Neural cell (in vitro differentiated cells): ENCODE data around the gene HNRNPA2B1. TPM values are rescaled to one million over a fixed set of nuclear protein-coding genes. Genes with fewer than 3 reads are reported as not detected.
A peak's percentile ranks its signal among the peaks of the same experiment; 100 is the strongest.
"Not testable (repeated sequence)": the region's sequence is repeated elsewhere in the genome, so short reads cannot be mapped to it uniquely, and the experiment has no call there.

Source experiments
- H2AFZ ChIP-seq: fragments of 200-600, 300-800 bp; sonication (generic), shearing (Covaris generic); 2 replicates; pipeline ENCODE4 v1.6.0; 2014; ENCODE audit warnings: low read depth, mild to moderate bottlenecking, antibody characterized with exemption, low read length, moderate library complexity
- H3F3A ChIP-seq: fragments of 200-600 bp; shearing (Covaris generic); 2 replicates; pipeline ENCODE4 v1.6.1; 2016; ENCODE audit warnings: mild to moderate bottlenecking, moderate library complexity, mixed read lengths, antibody characterized with exemption, low read length; ENCODE audit not compliant: insufficient read depth, poor library complexity, severe bottlenecking
- H3K27ac ChIP-seq: fragments of 200-600, 300-800 bp; sonication (generic), shearing (Covaris generic); 2 replicates; pipeline ENCODE4 v1.5.1; 2014; ENCODE audit warnings: mild to moderate bottlenecking, low read length, moderate library complexity
- H3K27me3 ChIP-seq: fragments of 300-800, 200-600 bp; sonication (generic), shearing (Covaris generic); 2 replicates; pipeline ENCODE4 v1.6.0; 2014; ENCODE audit warnings: mild to moderate bottlenecking, low read depth, low read length, moderate library complexity; ENCODE audit not compliant: insufficient read depth
- H3K36me3 ChIP-seq: fragments of 300-800, 200-600 bp; sonication (generic), shearing (Covaris generic); 2 replicates; pipeline ENCODE4 v1.5.1; 2014; ENCODE audit warnings: mild to moderate bottlenecking, antibody characterized with exemption, low read length, moderate library complexity; ENCODE audit not compliant: insufficient read depth
- H3K4me2 ChIP-seq: fragments of 300-800, 200-600 bp; sonication (generic), shearing (Covaris generic); 2 replicates; pipeline ENCODE4 v1.6.0; 2014; ENCODE audit warnings: mild to moderate bottlenecking, low read length
- H3K4me3 ChIP-seq: fragments of 300-800, 200-600 bp; sonication (generic), shearing (Covaris generic); 2 replicates; pipeline ENCODE4 v1.5.1; 2014; ENCODE audit warnings: mild to moderate bottlenecking, low read length, moderate library complexity
- H3K79me2 ChIP-seq: fragments of 200-600 bp; shearing (Covaris generic); replicated peaks from 2 replicates; pipeline ENCODE4 v1.6.0; 2014; ENCODE audit warnings: mild to moderate bottlenecking, low read length, moderate library complexity; ENCODE audit not compliant: insufficient read depth
- H3K9ac ChIP-seq: fragments of 300-800, 200-600 bp; sonication (generic), shearing (Covaris generic); 2 replicates; pipeline ENCODE4 v1.6.1; 2016; ENCODE audit warnings: mild to moderate bottlenecking, low read length, mixed read lengths
- H3K9me2 ChIP-seq: fragments of 200-600 bp; shearing (Covaris generic); 2 replicates; pipeline ENCODE4 v1.6.1; 2016; ENCODE audit warnings: mild to moderate bottlenecking, low read length, mixed read lengths; ENCODE audit not compliant: insufficient read depth
- H3K9me3 ChIP-seq: fragments of 200-600, 300-800 bp; sonication (generic), shearing (Covaris generic); 2 replicates; pipeline ENCODE4 v1.6.1; 2016; ENCODE audit warnings: mild to moderate bottlenecking, mixed run types, low read length, moderate library complexity, mixed read lengths
- H4K20me1 ChIP-seq: fragments of 200-600 bp; shearing (Covaris generic); 2 replicates; pipeline ENCODE4 v1.6.1; 2016; ENCODE audit warnings: mild to moderate bottlenecking, mixed run types; ENCODE audit not compliant: insufficient read depth
- CTCF ChIP-seq: fragments of 450-650 bp; IDR thresholded peaks from 2 replicates; pipeline ENCODE4 v1.5.1; 2014; ENCODE audit warnings: antibody characterized with exemption, mild to moderate bottlenecking, moderate library complexity; ENCODE audit not compliant: poor library complexity, severe bottlenecking
- EP300 ChIP-seq: fragments of 450-650 bp; conservative IDR thresholded peaks from 2 replicates; pipeline ENCODE4 v1.6.1; 2014; ENCODE audit warnings: antibody characterized with exemption, mild to moderate bottlenecking, moderate library complexity; ENCODE audit not compliant: poor library complexity, severe bottlenecking
- EZH2 ChIP-seq: fragments of 200-600, 300-800 bp; shearing (Covaris generic), sonication (generic); IDR thresholded peaks from 2 replicates; pipeline ENCODE4 v1.6.1; 2014; ENCODE audit warnings: antibody characterized with exemption, low read length, borderline replicate concordance, mild to moderate bottlenecking; ENCODE audit not compliant: insufficient read depth, poor library complexity, severe bottlenecking
- MXI1 ChIP-seq: fragments of 450-650 bp; conservative IDR thresholded peaks from 2 replicates; pipeline ENCODE4 v1.6.1; 2014; ENCODE audit warnings: antibody characterized with exemption, mild to moderate bottlenecking; ENCODE audit not compliant: poor library complexity, severe bottlenecking
- POLR2AphosphoS5 ChIP-seq: IDR thresholded peaks from 2 replicates; pipeline ENCODE4 v1.6.1; 2012
- RAD21 ChIP-seq: fragments of 450-650 bp; conservative IDR thresholded peaks from 2 replicates; pipeline ENCODE4 v1.6.1; 2014; ENCODE audit warnings: antibody characterized with exemption, mild to moderate bottlenecking, moderate library complexity
- REST ChIP-seq: IDR thresholded peaks from 2 replicates; pipeline ENCODE4 v1.6.1; 2012; ENCODE audit warnings: borderline replicate concordance
- SMC3 ChIP-seq: fragments of 450-650 bp; conservative IDR thresholded peaks from 2 replicates; pipeline ENCODE4 v1.6.1; 2014; ENCODE audit warnings: antibody characterized with exemption, mild to moderate bottlenecking, moderate library complexity; ENCODE audit not compliant: poor library complexity
- TAF1 ChIP-seq: IDR thresholded peaks from 2 replicates; pipeline ENCODE4 v1.6.1; 2012; ENCODE audit warnings: low read depth
- polyA plus RNA-seq: library from polyadenylated mRNA; depleted of rRNA; stranded (reverse); fragments of >200 nt; gene quantifications from 2 replicates; pipeline ENCODE4 v1.2.3, GENCODE V29; 2014

HNRNPA2B1 gene
- polyA plus RNA-seq, 1 donor from 2014 or later: 419 TPM

- H4K20me1 ChIP-seq: no peaks in the 10 kb centered on the region
- H2AFZ ChIP-seq: no peak overlapping the region
- H3K27me3 ChIP-seq: no peaks in the 10 kb centered on the region
- H3K79me2 ChIP-seq: no peaks in the 10 kb centered on the region
- H3K27ac ChIP-seq: no peak overlapping the region
- no peaks in the 10 kb centered on the region for H3F3A ChIP-seq
- TF ChIP-seq RAD21 (no peak), EZH2 (no peak), POLR2AphosphoS5 (peak; percentile 24), REST (no peak)
- no peaks in the 10 kb centered on the region for H3K9me2 ChIP-seq
- no peak overlapping the region for H3K4me3 ChIP-seq
- H3K9ac ChIP-seq: no peak overlapping the region
- no peaks in the 10 kb centered on the region for H3K36me3 ChIP-seq
- H3K4me2 ChIP-seq: no peak overlapping the region
- H3K9me3 ChIP-seq: no peaks in the 10 kb centered on the region
Measured at GRCh38 chr7:26179422-26179821, 21.1 kb downstream of the HNRNPA2B1 start.

GRCh38 chr7:26178272-26178960 lies 22.1 kb downstream of the HNRNPA2B1 start:
- Histone ChIP-seq H4K20me1 (no peaks in the 10 kb centered on the region), H3K4me2 (no peak overlapping the region), H3K9me2 (no peaks in the 10 kb centered on the region), H3K27me3 (no peaks in the 10 kb centered on the region), H3K4me3 (no peak overlapping the region), H3K9me3 (no peaks in the 10 kb centered on the region), H3F3A (no peaks in the 10 kb centered on the region), H3K79me2 (no peaks in the 10 kb centered on the region), H3K36me3 (no peaks in the 10 kb centered on the region), H3K9ac (no peak overlapping the region), H3K27ac (no peak overlapping the region), H2AFZ (no peak overlapping the region)
- no peak for TF ChIP-seq CTCF
- no peak for TF ChIP-seq POLR2AphosphoS5
- TF ChIP-seq TAF1: no peak
- TF ChIP-seq SMC3: no peak
- TF ChIP-seq RAD21: no peak
- no peak for TF ChIP-seq MXI1
- no peak for TF ChIP-seq EP300
- TF ChIP-seq REST: no peak
- TF ChIP-seq EZH2: no peak

- not testable (repeated sequence) for H3K9ac ChIP-seq, H3K36me3 ChIP-seq, H3F3A ChIP-seq, H3K27ac ChIP-seq, H3K4me3 ChIP-seq, H3K27me3 ChIP-seq, H3K79me2 ChIP-seq, H2AFZ ChIP-seq, H4K20me1 ChIP-seq, H3K9me3 ChIP-seq, H3K9me2 ChIP-seq, H3K4me2 ChIP-seq
Measured at GRCh38 chr7:26177269-26177668, 23.3 kb downstream of the HNRNPA2B1 start.

GRCh38 chr7:26176696-26177095 lies 23.9 kb downstream of the HNRNPA2B1 start:
- H3K9me3 ChIP-seq, H3K9me2 ChIP-seq, H3K36me3 ChIP-seq, H3K27ac ChIP-seq, H3K4me3 ChIP-seq, H3K4me2 ChIP-seq, H2AFZ ChIP-seq, H3K79me2 ChIP-seq, H3F3A ChIP-seq, H3K9ac ChIP-seq, H3K27me3 ChIP-seq, H4K20me1 ChIP-seq: not testable (repeated sequence)
